ENCODE measurements around the gene NUDT3.
"Not testable (repeated sequence)": the region's sequence is repeated elsewhere in the genome, so short reads cannot be mapped to it uniquely, and the experiment has no call there.

The NUDT3 gene

GRCh38 chr6:34391786-34392496 lies 528 bp downstream of the NUDT3 start:
- DNase-seq = peak; percentile 50

- no peak for DNase-seq
Observed at GRCh38 chr6:34391473-34391785, 1.0 kb downstream of the NUDT3 start.

- no peak for DNase-seq
Observed at GRCh38 chr6:34390531-34391472, 1.7 kb downstream of the NUDT3 start.

- DNase-seq = no peak
Observed at GRCh38 chr6:34389034-34389433, 3.4 kb downstream of the NUDT3 start.

- no peak for DNase-seq
Observed at GRCh38 chr6:34388421-34388820, 4.0 kb downstream of the NUDT3 start.

- DNase-seq = no peak
Observed at GRCh38 chr6:34386316-34387137, 5.9 kb downstream of the NUDT3 start.

GRCh38 chr6:34385793-34386195 lies 6.7 kb downstream of the NUDT3 start:
- no peak for DNase-seq

GRCh38 chr6:34384321-34385153 lies 7.9 kb downstream of the NUDT3 start:
- DNase-seq = no peak

GRCh38 chr6:34383656-34384320 lies 8.7 kb downstream of the NUDT3 start:
- DNase-seq = no peak

- no peak for DNase-seq
Observed at GRCh38 chr6:34383161-34383631, 9.3 kb downstream of the NUDT3 start.

- no peak for DNase-seq
Observed at GRCh38 chr6:34381081-34381480, 11.4 kb downstream of the NUDT3 start.

GRCh38 chr6:34378470-34378869 lies 14.0 kb downstream of the NUDT3 start:
- no peak for DNase-seq

- DNase-seq = no peak
Observed at GRCh38 chr6:34377984-34378383, 14.5 kb downstream of the NUDT3 start.

- DNase-seq = not testable (repeated sequence)
Observed at GRCh38 chr6:34377571-34377970, 14.9 kb downstream of the NUDT3 start.

- no peak for DNase-seq
Observed at GRCh38 chr6:34375833-34376232, 16.6 kb downstream of the NUDT3 start.

- DNase-seq = no peak
Observed at GRCh38 chr6:34374508-34374907, 18.0 kb downstream of the NUDT3 start.

- DNase-seq = no peak
Observed at GRCh38 chr6:34374069-34374468, 18.4 kb downstream of the NUDT3 start.

GRCh38 chr6:34373511-34373910 lies 19.0 kb downstream of the NUDT3 start:
- DNase-seq = no peak

GRCh38 chr6:34371865-34372264 lies 20.6 kb downstream of the NUDT3 start:
- not testable (repeated sequence) for DNase-seq

GRCh38 chr6:34370361-34370760 lies 22.1 kb downstream of the NUDT3 start:
- DNase-seq = no peak

- DNase-seq = no peak
Observed at GRCh38 chr6:34369385-34369784, 23.1 kb downstream of the NUDT3 start.

GRCh38 chr6:34366639-34366921 lies 25.9 kb downstream of the NUDT3 start:
- DNase-seq = no peak
